HG02571 (cell line): Measurements from ENCODE around the gene ZBTB18.

Source experiments
- ATAC-seq: cut with Tn5 transposase; IDR thresholded peaks from one replicate; pipeline ENCODE4 v1.9.1; 2021; ENCODE audit warnings: mild to moderate bottlenecking, moderate library complexity; ENCODE audit not compliant: unreplicated experiment

The ZBTB18 gene

DNA sequence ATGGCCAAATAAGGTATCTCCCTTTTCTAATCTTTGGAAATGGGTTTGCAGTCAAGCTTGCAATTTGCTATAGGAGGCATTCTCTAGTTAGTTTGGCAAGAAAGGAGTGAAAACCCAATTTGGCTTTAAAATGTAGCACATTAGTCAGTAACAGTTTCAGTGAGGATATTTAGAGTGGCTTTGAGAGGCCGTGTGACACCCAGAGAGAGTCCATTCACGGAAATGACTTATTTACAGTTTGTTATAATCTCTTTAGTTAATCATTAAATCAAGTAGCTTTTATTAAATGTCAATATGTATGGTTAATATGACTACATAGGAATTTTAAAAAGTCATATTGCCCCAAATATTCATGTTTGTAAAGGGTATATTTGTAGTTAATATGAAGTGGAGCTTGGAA is 9.6 kb downstream of the ZBTB18 start:
- ATAC-seq, result no peak

DNA sequence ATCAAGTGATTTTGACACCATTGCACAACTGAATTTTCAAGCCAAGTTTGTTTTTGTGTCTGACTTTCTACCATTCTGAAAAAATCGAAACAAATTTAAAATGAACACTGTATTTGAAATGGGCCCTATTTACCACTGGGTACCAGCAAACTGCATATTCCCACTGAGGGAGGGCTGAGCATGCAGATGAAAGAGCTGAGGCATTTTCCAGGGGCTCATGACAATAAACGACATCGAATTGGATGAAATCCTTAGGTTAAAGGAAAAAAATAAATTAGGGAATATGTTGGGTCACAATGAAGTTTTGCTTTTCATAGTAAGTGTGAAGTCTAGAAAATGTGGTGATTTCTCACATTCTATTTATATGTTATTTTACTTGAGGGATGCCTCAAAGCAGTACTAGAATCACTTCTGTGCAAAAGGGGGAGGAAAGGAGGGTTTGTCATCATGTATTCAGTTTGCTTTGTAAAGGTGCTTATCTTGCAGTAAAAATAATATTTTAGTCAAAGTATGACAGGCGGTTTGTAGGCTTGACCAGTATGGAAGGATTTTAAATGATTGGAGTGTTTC is 11.2 kb downstream of the ZBTB18 start:
- ATAC-seq, result no peak

DNA sequence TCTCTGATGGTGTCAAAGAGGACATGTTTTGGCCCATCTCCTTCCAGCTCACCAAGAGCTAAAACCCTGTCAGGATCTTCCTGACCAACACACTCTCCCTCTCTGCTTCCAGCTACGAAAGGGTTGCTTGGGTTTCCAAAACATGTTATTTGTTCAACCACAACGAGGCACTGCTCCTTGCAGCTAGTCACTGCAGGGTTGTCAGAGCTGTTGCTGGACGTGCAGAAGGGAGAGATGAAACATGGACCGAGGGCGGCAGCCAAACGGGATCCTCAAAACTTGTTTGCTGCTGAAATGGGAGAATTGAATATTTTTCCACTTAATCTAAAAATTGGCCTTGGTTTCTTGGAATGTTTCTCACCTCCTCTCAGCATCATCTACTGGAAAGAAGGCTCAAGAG is 12.4 kb downstream of the ZBTB18 start:
- no peak for ATAC-seq

DNA sequence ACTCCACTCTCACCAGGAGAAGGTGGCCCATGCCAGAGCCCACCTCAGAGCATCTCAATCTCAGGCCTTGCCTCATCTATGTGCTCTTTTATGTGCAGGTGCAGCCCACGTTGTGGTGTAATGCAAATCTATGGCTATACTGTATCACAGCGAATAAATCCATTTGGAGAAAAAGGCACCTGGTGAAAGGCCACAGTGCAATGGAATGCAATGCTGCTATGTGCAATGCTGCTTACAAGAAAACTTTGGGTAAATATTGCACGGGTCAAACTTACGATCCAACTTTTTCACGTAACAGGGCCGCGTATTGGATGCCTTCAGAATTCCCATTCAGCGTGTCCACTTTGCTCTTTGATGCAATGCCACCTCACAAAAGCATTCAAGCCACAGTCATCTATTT is 13.5 kb downstream of the ZBTB18 start:
- no peak for ATAC-seq

DNA sequence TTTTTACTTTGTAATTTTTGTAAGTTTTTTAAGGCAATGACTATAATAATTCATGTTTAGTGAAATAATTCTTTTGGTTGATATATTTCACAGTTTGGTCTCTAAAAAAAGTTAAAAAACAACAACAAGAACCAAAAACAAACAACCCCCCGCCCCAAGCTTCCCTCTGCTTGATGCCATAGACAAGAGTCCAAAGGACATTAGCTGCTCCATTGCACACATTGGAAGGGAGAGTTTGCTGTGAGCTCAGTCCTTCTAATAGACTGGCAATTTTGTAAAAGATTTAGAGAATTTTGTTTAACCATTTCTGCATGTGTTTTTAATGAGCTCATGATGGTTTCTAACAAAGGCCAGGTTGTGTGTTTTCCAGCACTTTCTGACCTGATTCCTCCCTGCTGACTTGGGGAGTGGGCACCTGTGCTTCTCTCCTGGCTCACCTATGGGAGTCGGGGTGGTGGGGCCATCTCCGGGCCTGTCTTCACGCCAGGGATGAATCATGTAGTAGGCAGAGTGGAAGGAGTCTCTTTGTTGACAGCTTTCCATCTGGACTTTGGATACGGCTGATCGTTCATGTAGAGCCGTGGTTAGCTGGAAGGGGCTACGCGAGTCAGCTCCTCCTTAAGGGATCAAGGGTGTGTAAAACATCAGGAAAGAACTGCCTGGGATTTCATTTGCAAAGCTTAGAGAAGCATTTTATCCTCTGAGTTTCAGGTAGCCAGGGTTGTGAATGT is 14.1 kb downstream of the ZBTB18 start:
- no peak for ATAC-seq

DNA sequence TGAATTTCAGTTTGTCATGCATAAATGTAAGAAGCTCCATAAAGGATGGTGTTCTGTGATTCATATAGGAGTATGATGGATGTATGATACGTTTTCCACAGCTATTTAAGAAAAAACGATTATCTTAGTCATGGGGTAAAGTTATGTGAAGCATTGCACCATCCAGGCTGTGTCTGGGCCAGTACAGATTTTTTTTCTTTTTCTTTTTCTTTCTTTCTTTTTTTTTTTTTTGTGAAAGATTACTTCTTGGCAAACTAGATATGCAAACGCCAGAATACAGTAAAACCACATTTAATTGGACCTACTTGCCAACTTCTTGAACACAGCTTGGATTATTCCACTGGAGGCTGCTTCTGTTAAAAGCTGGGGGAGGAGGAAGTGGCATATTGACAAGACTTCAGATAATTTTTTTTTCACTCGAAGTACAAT is 14.9 kb downstream of the ZBTB18 start:
- no peak for ATAC-seq

DNA sequence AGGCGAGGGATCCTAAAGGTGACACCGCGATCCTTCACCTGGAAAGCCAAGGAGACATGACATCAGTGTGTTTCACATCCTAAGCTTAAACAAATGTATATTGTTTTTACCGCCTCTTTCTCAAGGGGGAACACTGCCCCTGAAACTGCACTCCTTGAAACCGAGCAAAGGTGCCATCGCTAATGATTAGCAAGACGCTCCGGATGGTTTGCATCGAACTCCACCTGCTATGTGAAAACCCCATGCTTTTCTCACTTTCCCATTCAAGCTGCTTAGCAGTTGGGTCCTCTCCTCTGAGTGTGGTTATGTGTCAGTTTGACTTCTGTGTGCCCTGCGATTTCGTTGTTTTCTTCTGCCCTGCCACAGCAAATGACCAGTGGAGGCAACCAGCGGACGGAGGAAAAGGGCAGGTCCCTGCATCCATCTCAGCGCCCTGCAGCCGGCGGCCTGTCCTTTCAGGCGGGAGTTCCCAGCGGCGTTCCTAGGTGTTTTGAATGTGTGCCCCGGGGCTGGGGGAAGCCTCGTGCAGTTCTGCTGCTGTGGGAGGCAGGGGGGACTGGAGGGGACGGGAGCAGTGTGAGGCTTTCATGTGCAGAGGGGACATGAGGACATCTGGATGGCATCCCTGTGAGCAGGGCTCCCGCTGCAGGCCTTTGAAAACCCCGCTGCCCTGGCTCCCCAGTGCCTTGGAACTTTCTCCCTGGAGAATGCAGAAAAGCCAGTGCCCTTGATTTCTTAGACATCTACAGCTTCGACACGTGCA is 16.1 kb downstream of the ZBTB18 start:
- no peak for ATAC-seq

DNA sequence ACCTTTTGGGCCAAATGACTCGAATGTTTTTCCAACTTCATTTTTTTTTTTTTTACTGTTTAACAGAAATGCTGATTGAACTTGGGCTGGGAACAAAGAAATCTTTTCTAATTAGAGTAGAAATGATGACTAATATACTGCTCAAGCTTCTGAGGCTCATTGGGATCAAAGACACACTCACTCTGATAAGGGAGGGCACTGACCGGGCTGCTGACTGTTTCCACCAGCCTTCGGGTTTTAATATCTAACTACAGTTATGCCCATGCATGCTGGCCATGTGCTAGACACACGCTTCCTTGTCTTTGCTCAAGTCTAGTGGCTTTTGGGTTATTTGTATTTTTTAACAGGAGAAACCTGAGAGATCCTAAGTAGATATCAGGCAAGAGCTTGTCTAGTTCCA is 16.8 kb downstream of the ZBTB18 start:
- no peak for ATAC-seq

DNA sequence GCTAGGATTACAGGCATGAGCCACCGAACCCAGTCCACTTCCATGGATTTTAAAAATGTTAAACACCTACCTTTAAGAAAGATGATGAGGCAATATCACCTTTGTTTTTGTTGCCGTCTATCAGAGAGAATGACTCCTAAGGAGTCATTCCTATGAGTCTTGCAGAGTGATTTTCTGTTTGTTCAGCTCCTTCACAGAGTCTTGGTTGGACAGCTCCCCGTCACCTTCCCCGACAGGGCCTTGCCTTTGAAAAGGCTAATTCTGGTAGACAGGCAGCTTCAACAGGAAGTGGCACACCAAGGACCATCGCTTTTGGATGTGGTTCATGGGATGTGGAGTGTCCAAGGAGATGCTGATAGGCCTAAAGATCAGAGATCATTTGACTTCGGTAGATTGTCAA is 17.5 kb downstream of the ZBTB18 start:
- no peak for ATAC-seq

DNA sequence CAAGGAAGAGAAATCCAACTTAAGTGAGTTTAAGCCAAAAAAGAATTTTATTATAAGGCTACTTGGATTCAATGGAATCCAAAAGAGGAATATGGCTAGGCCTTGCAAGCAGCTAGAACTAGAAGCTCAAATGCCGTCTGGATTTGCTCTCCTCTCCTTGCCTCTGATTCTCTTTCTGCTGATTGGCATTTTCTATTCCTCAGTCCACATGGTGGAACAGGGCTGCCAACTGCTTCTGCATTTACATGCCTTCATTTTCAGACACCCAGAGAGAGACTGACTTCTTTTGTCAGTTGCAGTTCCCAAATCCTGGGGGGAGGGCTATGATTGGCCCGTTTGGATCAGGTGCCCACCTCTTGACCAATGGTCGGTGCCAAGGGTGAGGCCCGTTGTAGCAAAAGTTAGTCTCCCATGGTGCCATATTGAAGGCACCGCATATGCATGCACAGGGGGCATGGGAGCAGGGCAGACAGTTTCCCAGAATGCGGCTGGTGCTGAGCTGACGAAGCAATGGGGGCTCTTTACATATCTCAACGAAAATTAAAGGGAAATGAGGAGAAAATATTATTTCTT is 18.3 kb downstream of the ZBTB18 start:
- no peak for ATAC-seq

DNA sequence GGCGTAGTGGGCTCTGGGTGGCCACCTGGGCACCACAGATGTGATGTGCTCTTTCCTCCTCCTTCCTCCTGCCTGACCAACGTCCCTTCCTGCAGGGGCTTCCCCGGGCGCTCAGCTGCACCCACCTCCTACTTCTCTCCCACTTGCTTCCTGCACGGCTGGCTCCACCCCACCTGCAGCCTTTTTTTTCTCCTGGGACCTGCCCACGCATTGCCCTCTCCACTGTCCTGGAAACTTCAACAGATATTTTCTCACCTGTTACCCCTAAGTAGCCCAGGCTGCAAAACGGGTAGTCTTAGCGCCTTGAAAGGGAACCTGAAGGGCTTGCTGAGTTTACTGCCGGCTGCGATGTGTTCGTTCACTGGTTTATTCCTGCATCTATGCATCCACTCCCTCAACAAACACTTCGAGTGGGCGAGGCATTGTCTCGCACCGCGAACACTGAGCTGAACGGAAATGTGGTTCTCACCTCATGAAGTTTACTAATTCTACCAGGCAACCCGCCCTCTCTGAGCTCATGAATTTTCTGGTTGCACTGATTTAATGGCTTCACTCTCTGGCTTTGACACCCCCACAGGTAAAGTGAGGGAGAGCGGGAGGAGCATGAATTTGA is 23.6 kb downstream of the ZBTB18 start:
- no peak for ATAC-seq

DNA sequence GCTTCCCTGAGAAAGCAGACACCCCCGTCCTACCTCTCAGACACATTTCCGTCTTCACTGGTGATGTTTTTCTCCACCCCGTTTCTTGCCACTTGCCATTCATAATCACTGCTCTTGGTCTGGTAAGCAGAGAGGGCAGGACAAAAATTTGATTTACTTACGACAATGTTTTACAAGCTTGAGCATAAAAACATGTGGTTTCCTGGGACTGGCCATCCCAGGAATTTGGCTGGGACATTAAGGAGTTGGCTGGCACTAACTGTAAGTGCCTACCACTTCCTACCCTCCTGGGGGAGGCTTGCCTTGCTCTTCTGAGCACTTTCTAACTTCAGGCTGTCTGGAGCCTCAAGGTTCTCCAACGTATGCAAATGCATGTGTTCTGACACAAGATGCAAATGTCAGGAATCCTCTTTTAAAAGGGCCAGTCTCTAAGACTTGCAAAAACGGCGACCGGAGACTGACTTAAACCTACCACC is 24.2 kb downstream of the ZBTB18 start:
- no peak for ATAC-seq

DNA sequence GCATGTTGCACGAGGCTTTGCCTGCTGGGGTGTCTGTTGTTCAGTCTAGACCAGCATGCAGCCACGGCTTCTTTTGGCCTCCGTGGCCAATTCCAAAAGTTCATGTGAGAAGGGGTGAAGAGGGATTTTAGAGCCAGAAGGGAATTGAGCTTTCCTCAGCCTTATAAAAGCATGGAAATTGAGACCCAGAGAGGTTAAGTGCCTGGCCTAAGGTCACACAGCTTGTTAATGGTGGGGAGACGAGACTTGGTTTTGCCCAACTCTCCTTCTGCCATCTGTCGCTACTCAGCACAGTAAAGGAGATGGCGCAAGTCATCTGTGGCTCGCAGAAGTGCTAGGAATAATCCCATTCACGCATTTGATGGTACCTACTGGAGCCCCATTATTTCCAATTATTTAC is 25.7 kb downstream of the ZBTB18 start:
- ATAC-seq, result no peak

DNA sequence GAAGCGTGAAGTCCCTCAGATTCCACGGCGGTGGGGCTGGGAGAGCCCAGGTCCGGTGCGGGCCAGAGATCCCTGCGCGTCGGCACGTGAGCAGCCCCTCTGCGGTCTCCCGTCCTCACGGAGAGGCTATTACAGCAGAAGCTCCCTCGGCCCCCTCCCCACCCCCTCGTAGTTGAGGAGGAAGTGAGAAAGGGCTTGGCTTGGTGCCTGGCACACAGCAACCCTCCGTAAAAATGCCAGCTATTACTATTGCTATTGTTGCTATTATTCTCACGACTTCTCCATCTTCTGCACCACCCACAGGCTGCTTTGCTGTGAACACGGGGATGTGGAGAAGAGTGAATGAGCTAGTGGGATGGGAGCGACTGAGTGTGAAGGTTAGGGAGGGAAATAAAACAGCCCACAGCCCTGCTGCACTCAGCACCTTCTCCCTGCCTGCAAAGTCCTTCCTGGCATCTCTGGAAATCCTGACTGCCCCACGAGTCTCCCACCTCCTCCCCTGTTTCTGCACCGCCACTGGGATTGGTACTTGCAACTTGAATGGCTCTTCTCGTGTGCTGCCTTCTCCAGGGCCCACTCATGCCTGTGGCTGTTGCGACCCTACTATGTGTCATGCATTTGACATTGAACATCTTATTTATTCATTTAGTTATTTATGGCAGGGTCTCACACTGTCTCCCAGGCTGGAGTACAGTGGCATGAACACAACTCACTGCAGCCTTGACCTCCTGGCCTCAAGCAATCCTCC is 26.6 kb downstream of the ZBTB18 start:
- no peak for ATAC-seq

DNA sequence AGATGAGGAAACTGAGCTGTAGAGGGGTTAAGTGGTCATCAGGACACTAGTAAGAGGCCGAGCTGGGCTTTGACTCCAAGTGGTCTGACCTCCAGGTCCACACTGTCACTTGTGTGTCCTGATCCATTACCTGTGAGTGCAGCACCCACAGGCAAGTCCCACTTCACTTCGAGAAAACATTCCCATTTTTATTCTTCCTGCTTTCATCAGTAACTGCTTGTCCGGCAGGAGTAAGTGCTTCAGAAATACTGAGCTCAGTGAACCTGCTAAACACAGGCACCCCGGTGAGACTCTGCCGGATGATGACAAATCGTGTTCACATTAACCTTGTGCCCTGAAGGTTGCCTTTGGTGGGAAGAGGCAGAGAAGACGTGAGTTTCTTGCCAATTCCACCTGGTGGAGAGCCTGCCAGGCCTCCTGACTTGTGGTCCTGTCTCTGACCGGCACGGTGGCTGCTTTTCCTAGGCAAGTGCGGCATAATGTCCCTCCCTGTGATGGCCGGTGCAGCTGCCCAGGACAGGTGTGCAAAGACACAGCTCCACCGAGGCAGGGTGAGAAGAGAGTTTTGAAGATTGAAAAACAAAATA is 29.4 kb downstream of the ZBTB18 start:
- no peak for ATAC-seq

DNA sequence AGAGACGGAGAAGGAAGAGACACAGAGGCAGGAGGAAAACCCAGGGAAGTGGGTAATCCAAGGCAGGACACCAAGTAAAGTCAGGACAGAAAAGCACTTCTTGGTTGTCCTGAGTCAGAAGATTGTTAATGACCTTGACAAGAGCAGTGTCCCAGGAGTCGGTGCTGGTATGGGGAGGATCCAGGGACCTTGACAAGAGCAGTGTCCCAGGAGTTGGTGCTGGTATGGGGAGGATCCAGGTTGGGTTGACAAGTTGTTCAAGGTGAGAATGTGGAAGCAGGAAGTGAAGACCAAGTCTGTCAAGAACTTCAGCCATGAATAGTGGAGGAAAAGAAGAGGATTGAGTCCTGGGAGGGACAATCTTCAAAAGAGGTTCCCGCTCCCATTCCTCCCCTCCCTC is 31.9 kb downstream of the ZBTB18 start:
- ATAC-seq, result no peak

DNA sequence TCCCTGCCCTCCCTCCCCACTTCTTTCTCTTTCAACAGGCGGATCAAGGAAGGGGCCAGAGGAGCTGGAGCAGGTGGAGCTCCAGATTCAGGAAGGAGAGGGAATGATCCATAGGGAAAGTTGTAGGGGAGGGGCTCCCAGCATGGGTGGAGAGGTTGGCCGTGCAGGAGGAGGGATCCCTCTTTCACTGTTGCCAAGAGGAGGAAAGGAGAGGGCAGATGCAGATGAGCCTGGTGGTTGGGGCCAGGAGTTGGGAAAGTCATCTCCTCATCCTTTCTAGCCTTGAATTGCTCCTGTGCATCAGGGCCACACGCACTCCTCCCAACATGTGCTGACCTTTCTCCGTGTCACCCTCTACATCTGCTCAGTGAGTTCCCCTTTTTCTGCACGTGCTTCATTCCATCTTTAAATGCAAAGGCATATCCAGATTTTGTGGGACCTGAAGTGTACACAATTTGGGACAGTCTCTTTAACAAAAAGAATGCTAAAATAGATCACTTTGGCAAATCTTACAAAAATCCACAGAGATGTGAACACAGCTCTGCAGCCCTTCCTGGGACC is 32.4 kb downstream of the ZBTB18 start:
- ATAC-seq, result no peak

DNA sequence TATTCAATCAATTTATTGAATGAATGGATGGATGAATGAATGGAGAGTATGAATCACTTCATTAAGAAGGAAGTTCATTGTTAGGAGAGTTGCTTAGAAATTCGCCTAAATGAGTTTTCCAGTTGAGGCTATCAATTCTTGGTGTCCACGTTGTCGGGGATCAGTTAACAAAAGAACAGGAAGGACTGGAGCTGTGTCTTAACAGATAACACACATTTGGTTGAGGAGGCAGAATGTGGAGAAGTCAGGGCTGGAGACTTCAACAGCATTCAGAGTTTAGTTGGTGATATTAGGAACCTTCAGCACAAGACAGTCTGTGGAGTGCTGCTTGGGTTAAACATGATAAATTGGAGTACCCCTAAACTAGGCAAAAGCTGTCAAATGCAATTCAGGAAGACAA is 33.7 kb downstream of the ZBTB18 start:
- ATAC-seq, result no peak

DNA sequence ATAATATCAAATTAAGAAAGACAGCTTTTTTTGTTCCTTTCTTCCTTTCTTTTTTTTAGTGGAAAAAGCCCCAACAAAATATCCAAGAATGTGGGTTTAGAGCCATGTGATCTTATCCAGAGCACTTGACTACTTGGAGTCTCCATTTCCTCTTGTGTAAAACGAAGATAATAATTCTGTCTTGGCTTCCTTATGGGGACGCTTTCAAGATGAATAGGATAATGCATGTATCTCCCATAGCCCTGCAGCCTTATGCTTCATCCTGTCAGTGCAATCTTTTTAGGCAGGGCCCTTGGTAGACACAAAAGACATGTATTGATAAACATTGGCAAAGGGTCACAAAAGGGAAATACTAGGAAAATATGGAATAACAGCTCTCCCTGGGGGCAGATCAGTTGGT is 34.8 kb downstream of the ZBTB18 start:
- no peak for ATAC-seq

DNA sequence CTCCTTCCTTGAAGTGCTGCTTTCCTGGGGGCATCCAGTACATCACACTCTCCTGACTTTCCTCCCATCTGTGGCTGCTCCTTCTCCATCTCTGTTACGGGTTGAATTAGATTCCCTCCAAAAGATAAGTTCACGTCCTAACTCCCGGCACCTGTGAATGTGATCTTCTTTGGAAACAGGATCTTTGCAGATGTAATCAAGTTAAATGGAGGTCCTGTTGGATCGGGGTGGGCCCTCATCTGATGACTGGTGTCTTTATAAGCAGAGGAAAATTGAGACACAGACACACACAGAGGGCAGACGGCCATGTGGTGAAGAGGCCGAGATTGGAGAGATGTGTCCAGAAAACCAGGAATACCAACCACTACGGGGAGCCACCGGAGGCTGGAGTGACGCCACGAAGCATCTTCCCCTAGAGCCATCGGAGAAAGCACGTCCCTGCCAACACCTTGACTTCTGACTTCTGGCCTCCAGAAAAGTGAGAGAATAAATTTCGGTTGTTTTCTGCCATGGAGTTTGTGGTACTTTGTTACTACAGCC is 36.0 kb downstream of the ZBTB18 start:
- no peak for ATAC-seq
